Measurements from ENCODE around the gene GRID1.

GRCh38 chr10:86167121-86167761 lies 199.4 kb downstream of the GRID1 start:
- no peak for TF ChIP-seq CTCF (IDR thresholded peaks at IDR 0.05)
- no peak for TF ChIP-seq POLR2A (IDR thresholded peaks at IDR 0.05)
